ENCODE results near the gene CASQ2.

- no peak for TF ChIP-seq HCFC1 (IDR thresholded peaks at IDR 0.05; ENCODE audit: low read depth, low read length)
- no peak for TF ChIP-seq ZKSCAN1 (IDR thresholded peaks at IDR 0.05; ENCODE audit: low read depth, low read length)
- no peak for TF ChIP-seq KDM1A (IDR thresholded peaks at IDR 0.05)
- no peak for TF ChIP-seq CREB1 (IDR thresholded peaks at IDR 0.05)
- no peak for TF ChIP-seq CREB1 (CRISPR knock-in tag; IDR thresholded peaks at IDR 0.05)
- no peak for TF ChIP-seq MED1 (CRISPR knock-in tag; IDR thresholded peaks at IDR 0.05; ENCODE audit: borderline replicate concordance)
- no peak for TF ChIP-seq POLR2AphosphoS5 (IDR thresholded peaks at IDR 0.05; ENCODE audit: control insufficient read depth, insufficient read depth, low read depth, low read length)
- TF ChIP-seq ZBTB12 (CRISPR knock-in tag; IDR thresholded peaks at IDR 0.05) = no peak
- no peak for TF ChIP-seq CEBPB (tag; IDR thresholded peaks at IDR 0.05)
- TF ChIP-seq BHLHE40 (IDR thresholded peaks at IDR 0.05; ENCODE audit: low read length) = no peak
- TF ChIP-seq GABPA (tag; conservative IDR thresholded peaks at IDR 0.05; ENCODE audit: low read depth) = no peak
- no peak for TF ChIP-seq BACH1 (tag; IDR thresholded peaks at IDR 0.05)
- no peak for TF ChIP-seq FOS (IDR thresholded peaks at IDR 0.05; ENCODE audit: extremely low read depth, insufficient read length)
- no peak for TF ChIP-seq ESRRA (IDR thresholded peaks at IDR 0.05; ENCODE audit: borderline replicate concordance, low read depth)
- TF ChIP-seq FOXK2 (conservative IDR thresholded peaks at IDR 0.05 in 1 of 2, IDR thresholded peaks at IDR 0.05 in 1 of 2; ENCODE audit: low read depth in 2 of 2) = no peak
These were observed 117.1 kb downstream of the CASQ2 start for GRCh38 chr1:115651391-115651790.

All from K562 (cell line).